Liver (tissue), 3 donors: ENCODE data around the gene EPSTI1.

ENCODE experiments used
- EGR1 ChIP-seq, 2 donors: IDR thresholded peaks; 2 replicates each; pipeline ENCODE4 v1.6.1; 2016 to 2018; ENCODE audit warnings: antibody characterized with exemption in 2 of 2, low read depth in 2 of 2
- FOXA1 ChIP-seq: IDR thresholded peaks from 2 replicates; pipeline ENCODE4 v1.6.1; 2016; ENCODE audit warnings: antibody characterized with exemption
- FOXA2 ChIP-seq: IDR thresholded peaks from 2 replicates; pipeline ENCODE4 v1.6.1; 2016; ENCODE audit warnings: antibody characterized with exemption
- JUND ChIP-seq, 2 donors: IDR thresholded peaks; 2 replicates each; pipeline ENCODE4 v1.6.1; 2016; ENCODE audit warnings: antibody characterized with exemption in 2 of 2
- RAD21 ChIP-seq, 2 donors: IDR thresholded peaks; 2 replicates each; pipeline ENCODE4 v1.6.1; 2016; ENCODE audit warnings: antibody characterized with exemption in 2 of 2, mild to moderate bottlenecking in 2 of 2
- TAF1 ChIP-seq: conservative IDR thresholded peaks from 2 replicates; pipeline ENCODE4 v1.6.1; 2016; ENCODE audit warnings: antibody characterized with exemption, mild to moderate bottlenecking
- YY1 ChIP-seq: IDR thresholded peaks from 2 replicates; pipeline ENCODE4 v1.6.1; 2016; ENCODE audit warnings: antibody characterized with exemption, mild to moderate bottlenecking
- TF ChIP-seq, protein P1 (sequence below): fragments of 150-350 bp; IDR thresholded peaks from 2 replicates; pipeline ENCODE4 v1.5.1; 2017; ENCODE audit warnings: improper control_type of control experiment, low read depth, low read length; ENCODE audit not compliant: missing input control
- TF ChIP-seq, protein P2 (sequence below): IDR thresholded peaks from 2 replicates; pipeline ENCODE4 v1.6.1; 2016; ENCODE audit warnings: antibody characterized with exemption
- TF ChIP-seq, protein P3 (sequence below): IDR thresholded peaks from 2 replicates; pipeline ENCODE4 v1.6.1; 2016; ENCODE audit warnings: antibody characterized with exemption
- TF ChIP-seq, protein P4 (sequence below): IDR thresholded peaks from 2 replicates; pipeline ENCODE4 v1.6.1; 2016; ENCODE audit warnings: antibody characterized with exemption, mild to moderate bottlenecking
- donor health status: healthy.
- donor health status: healthy.

DNA sequence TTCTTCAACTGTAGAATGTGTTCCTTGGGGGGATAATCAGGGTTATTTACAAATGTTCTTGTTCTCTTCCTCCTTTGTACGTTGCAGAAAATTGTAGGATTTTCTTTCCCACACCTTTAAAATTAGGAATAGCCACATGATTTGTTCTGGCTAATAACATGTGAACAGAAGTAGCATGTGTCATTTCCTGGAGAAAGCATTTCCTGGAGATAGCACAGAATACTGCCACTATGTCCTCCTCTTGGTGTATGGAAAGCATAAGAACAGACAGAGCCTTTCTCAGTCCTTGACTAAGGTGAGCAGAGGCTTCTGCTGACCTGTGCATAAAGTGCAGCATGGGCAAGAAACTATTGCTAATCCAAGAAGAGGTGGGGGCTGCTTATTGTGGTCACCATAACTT lies 108.9 kb downstream of the EPSTI1 start:
- TF ChIP-seq, protein P1, sequence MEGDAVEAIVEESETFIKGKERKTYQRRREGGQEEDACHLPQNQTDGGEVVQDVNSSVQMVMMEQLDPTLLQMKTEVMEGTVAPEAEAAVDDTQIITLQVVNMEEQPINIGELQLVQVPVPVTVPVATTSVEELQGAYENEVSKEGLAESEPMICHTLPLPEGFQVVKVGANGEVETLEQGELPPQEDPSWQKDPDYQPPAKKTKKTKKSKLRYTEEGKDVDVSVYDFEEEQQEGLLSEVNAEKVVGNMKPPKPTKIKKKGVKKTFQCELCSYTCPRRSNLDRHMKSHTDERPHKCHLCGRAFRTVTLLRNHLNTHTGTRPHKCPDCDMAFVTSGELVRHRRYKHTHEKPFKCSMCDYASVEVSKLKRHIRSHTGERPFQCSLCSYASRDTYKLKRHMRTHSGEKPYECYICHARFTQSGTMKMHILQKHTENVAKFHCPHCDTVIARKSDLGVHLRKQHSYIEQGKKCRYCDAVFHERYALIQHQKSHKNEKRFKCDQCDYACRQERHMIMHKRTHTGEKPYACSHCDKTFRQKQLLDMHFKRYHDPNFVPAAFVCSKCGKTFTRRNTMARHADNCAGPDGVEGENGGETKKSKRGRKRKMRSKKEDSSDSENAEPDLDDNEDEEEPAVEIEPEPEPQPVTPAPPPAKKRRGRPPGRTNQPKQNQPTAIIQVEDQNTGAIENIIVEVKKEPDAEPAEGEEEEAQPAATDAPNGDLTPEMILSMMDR = no peak
- TF ChIP-seq EGR1 (IDR thresholded peaks at IDR 0.05; ENCODE audit: low read depth in 2 of 2) = no peak
- no peak for TF ChIP-seq JUND (IDR thresholded peaks at IDR 0.05)
- TF ChIP-seq, protein P2, sequence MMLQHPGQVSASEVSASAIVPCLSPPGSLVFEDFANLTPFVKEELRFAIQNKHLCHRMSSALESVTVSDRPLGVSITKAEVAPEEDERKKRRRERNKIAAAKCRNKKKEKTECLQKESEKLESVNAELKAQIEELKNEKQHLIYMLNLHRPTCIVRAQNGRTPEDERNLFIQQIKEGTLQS = no peak
- TF ChIP-seq, protein P3, sequence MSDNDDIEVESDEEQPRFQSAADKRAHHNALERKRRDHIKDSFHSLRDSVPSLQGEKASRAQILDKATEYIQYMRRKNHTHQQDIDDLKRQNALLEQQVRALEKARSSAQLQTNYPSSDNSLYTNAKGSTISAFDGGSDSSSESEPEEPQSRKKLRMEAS = no peak
- no peak for TF ChIP-seq TAF1
- TF ChIP-seq YY1 = no peak
- TF ChIP-seq, protein P4, sequence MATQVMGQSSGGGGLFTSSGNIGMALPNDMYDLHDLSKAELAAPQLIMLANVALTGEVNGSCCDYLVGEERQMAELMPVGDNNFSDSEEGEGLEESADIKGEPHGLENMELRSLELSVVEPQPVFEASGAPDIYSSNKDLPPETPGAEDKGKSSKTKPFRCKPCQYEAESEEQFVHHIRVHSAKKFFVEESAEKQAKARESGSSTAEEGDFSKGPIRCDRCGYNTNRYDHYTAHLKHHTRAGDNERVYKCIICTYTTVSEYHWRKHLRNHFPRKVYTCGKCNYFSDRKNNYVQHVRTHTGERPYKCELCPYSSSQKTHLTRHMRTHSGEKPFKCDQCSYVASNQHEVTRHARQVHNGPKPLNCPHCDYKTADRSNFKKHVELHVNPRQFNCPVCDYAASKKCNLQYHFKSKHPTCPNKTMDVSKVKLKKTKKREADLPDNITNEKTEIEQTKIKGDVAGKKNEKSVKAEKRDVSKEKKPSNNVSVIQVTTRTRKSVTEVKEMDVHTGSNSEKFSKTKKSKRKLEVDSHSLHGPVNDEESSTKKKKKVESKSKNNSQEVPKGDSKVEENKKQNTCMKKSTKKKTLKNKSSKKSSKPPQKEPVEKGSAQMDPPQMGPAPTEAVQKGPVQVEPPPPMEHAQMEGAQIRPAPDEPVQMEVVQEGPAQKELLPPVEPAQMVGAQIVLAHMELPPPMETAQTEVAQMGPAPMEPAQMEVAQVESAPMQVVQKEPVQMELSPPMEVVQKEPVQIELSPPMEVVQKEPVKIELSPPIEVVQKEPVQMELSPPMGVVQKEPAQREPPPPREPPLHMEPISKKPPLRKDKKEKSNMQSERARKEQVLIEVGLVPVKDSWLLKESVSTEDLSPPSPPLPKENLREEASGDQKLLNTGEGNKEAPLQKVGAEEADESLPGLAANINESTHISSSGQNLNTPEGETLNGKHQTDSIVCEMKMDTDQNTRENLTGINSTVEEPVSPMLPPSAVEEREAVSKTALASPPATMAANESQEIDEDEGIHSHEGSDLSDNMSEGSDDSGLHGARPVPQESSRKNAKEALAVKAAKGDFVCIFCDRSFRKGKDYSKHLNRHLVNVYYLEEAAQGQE = no peak
- TF ChIP-seq RAD21 (IDR thresholded peaks at IDR 0.05) = no peak
- no peak for TF ChIP-seq FOXA2
- TF ChIP-seq FOXA1 = no peak
